Nephron progenitor cell (in vitro differentiated cells): Measurements from ENCODE around the gene WNT4.

ENCODE experiments used
- DNase-seq: peaks from one replicate; pipeline ENCODE4 v3.0.0; 2021
- H3K27ac Mint-ChIP-seq: 2 replicates; pipeline ENCODE4 v1.8.0; 2021; ENCODE audit warnings: mild to moderate bottlenecking, moderate library complexity, mixed read lengths
- H3K27me3 Mint-ChIP-seq: 2 replicates; pipeline ENCODE4 v1.8.0; 2021; ENCODE audit warnings: mild to moderate bottlenecking, low read depth, mixed read lengths; ENCODE audit not compliant: poor library complexity
- H3K36me3 Mint-ChIP-seq: 2 replicates; pipeline ENCODE4 v1.8.0; 2021; ENCODE audit warnings: low read depth, mixed read lengths
- H3K4me1 Mint-ChIP-seq: 2 replicates; pipeline ENCODE4 v1.8.0; 2021; ENCODE audit warnings: mixed read lengths
- H3K4me3 Mint-ChIP-seq: 2 replicates; pipeline ENCODE4 v1.8.0; 2021; ENCODE audit warnings: mild to moderate bottlenecking, moderate library complexity, mixed read lengths
- H3K9me3 Mint-ChIP-seq: 2 replicates; pipeline ENCODE4 v1.8.0; 2021; ENCODE audit warnings: mild to moderate bottlenecking, moderate library complexity, mixed read lengths
- CTCF ChIP-seq: fragments of 200-600 bp; sonication (generic); IDR thresholded peaks from 2 replicates; pipeline ENCODE4 v1.5.0; 2021; ENCODE audit warnings: antibody characterized with exemption

The WNT4 gene

GRCh38 chr1:22168412-22168973 lies 25.6 kb upstream of the WNT4 start:
- TF ChIP-seq CTCF: no peak
- Mint-ChIP-seq H3K27me3 (peaks cover 31% of the 10 kb centered on the region), H3K36me3 (no peaks in the 10 kb centered on the region), H3K4me1 (peaks cover 23% of the 10 kb centered on the region), H3K27ac (no peak overlapping the region), H3K9me3 (no peaks in the 10 kb centered on the region), H3K4me3 (no peak overlapping the region)
- no peak for DNase-seq

- H3K4me1 Mint-ChIP-seq: peaks cover 23% of the 10 kb centered on the region
- H3K36me3 Mint-ChIP-seq: no peaks in the 10 kb centered on the region
- DNase-seq: no peak
- no peak for TF ChIP-seq CTCF
- H3K9me3 Mint-ChIP-seq: no peaks in the 10 kb centered on the region
- peaks cover 29% of the 10 kb centered on the region for H3K27me3 Mint-ChIP-seq
- no peak overlapping the region for H3K27ac Mint-ChIP-seq
- H3K4me3 Mint-ChIP-seq: no peak overlapping the region
Observed at GRCh38 chr1:22166439-22166838, 23.5 kb upstream of the WNT4 start.

- peaks cover 26% of the 10 kb centered on the region for H3K27me3 Mint-ChIP-seq
- H3K4me3 Mint-ChIP-seq: no peak overlapping the region
- peaks cover 19% of the 10 kb centered on the region for H3K4me1 Mint-ChIP-seq
- no peaks in the 10 kb centered on the region for H3K9me3 Mint-ChIP-seq
- H3K27ac Mint-ChIP-seq: no peak overlapping the region
- H3K36me3 Mint-ChIP-seq: no peaks in the 10 kb centered on the region
- no peak for TF ChIP-seq CTCF
- no peak for DNase-seq
Observed at GRCh38 chr1:22164841-22165808, 22.2 kb upstream of the WNT4 start.

GRCh38 chr1:22163564-22163963 lies 20.7 kb upstream of the WNT4 start:
- Mint-ChIP-seq H3K4me3 (no peak overlapping the region), H3K27ac (peak overlapping the region; percentile 59)
- TF ChIP-seq CTCF: no peak

GRCh38 chr1:22163137-22163536 lies 20.2 kb upstream of the WNT4 start:
- Mint-ChIP-seq H3K4me1 (peaks cover 14% of the 10 kb centered on the region), H3K36me3 (no peaks in the 10 kb centered on the region), H3K27me3 (peaks cover 29% of the 10 kb centered on the region), H3K4me3 (no peak overlapping the region), H3K9me3 (no peaks in the 10 kb centered on the region), H3K27ac (no peak overlapping the region)
- DNase-seq: no peak
- no peak for TF ChIP-seq CTCF

More at GRCh38 chr1:22163564-22163963, 20.7 kb upstream of the WNT4 start:
- Mint-ChIP-seq H3K9me3 (no peaks in the 10 kb centered on the region), H3K27me3 (peaks cover 25% of the 10 kb centered on the region), H3K36me3 (no peaks in the 10 kb centered on the region), H3K4me1 (peaks cover 14% of the 10 kb centered on the region)
- DNase-seq: no peak
